Neural cell (in vitro differentiated cells): ENCODE data around the gene HDAC10. TPM values are rescaled to one million over a fixed set of nuclear protein-coding genes. Genes with fewer than 3 reads are reported as not detected.

Source experiments
- H2AFZ ChIP-seq: fragments of 200-600, 300-800 bp; sonication (generic), shearing (Covaris generic); 2 replicates; pipeline ENCODE4 v1.6.0; 2014; ENCODE audit warnings: low read depth, mild to moderate bottlenecking, antibody characterized with exemption, low read length, moderate library complexity
- H3F3A ChIP-seq: fragments of 200-600 bp; shearing (Covaris generic); 2 replicates; pipeline ENCODE4 v1.6.1; 2016; ENCODE audit warnings: mild to moderate bottlenecking, moderate library complexity, mixed read lengths, antibody characterized with exemption, low read length; ENCODE audit not compliant: insufficient read depth, poor library complexity, severe bottlenecking
- H3K27ac ChIP-seq: fragments of 200-600, 300-800 bp; sonication (generic), shearing (Covaris generic); 2 replicates; pipeline ENCODE4 v1.5.1; 2014; ENCODE audit warnings: mild to moderate bottlenecking, low read length, moderate library complexity
- H3K27me3 ChIP-seq: fragments of 300-800, 200-600 bp; sonication (generic), shearing (Covaris generic); 2 replicates; pipeline ENCODE4 v1.6.0; 2014; ENCODE audit warnings: mild to moderate bottlenecking, low read depth, low read length, moderate library complexity; ENCODE audit not compliant: insufficient read depth
- H3K36me3 ChIP-seq: fragments of 300-800, 200-600 bp; sonication (generic), shearing (Covaris generic); 2 replicates; pipeline ENCODE4 v1.5.1; 2014; ENCODE audit warnings: mild to moderate bottlenecking, antibody characterized with exemption, low read length, moderate library complexity; ENCODE audit not compliant: insufficient read depth
- H3K4me2 ChIP-seq: fragments of 300-800, 200-600 bp; sonication (generic), shearing (Covaris generic); 2 replicates; pipeline ENCODE4 v1.6.0; 2014; ENCODE audit warnings: mild to moderate bottlenecking, low read length
- H3K4me3 ChIP-seq: fragments of 300-800, 200-600 bp; sonication (generic), shearing (Covaris generic); 2 replicates; pipeline ENCODE4 v1.5.1; 2014; ENCODE audit warnings: mild to moderate bottlenecking, low read length, moderate library complexity
- H3K79me2 ChIP-seq: fragments of 200-600 bp; shearing (Covaris generic); replicated peaks from 2 replicates; pipeline ENCODE4 v1.6.0; 2014; ENCODE audit warnings: mild to moderate bottlenecking, low read length, moderate library complexity; ENCODE audit not compliant: insufficient read depth
- H3K9ac ChIP-seq: fragments of 300-800, 200-600 bp; sonication (generic), shearing (Covaris generic); 2 replicates; pipeline ENCODE4 v1.6.1; 2016; ENCODE audit warnings: mild to moderate bottlenecking, low read length, mixed read lengths
- H3K9me2 ChIP-seq: fragments of 200-600 bp; shearing (Covaris generic); 2 replicates; pipeline ENCODE4 v1.6.1; 2016; ENCODE audit warnings: mild to moderate bottlenecking, low read length, mixed read lengths; ENCODE audit not compliant: insufficient read depth
- H3K9me3 ChIP-seq: fragments of 200-600, 300-800 bp; sonication (generic), shearing (Covaris generic); 2 replicates; pipeline ENCODE4 v1.6.1; 2016; ENCODE audit warnings: mild to moderate bottlenecking, mixed run types, low read length, moderate library complexity, mixed read lengths
- H4K20me1 ChIP-seq: fragments of 200-600 bp; shearing (Covaris generic); 2 replicates; pipeline ENCODE4 v1.6.1; 2016; ENCODE audit warnings: mild to moderate bottlenecking, mixed run types; ENCODE audit not compliant: insufficient read depth
- CTCF ChIP-seq: fragments of 450-650 bp; IDR thresholded peaks from 2 replicates; pipeline ENCODE4 v1.5.1; 2014; ENCODE audit warnings: antibody characterized with exemption, mild to moderate bottlenecking, moderate library complexity; ENCODE audit not compliant: poor library complexity, severe bottlenecking
- EP300 ChIP-seq: fragments of 450-650 bp; conservative IDR thresholded peaks from 2 replicates; pipeline ENCODE4 v1.6.1; 2014; ENCODE audit warnings: antibody characterized with exemption, mild to moderate bottlenecking, moderate library complexity; ENCODE audit not compliant: poor library complexity, severe bottlenecking
- EZH2 ChIP-seq: fragments of 200-600, 300-800 bp; shearing (Covaris generic), sonication (generic); IDR thresholded peaks from 2 replicates; pipeline ENCODE4 v1.6.1; 2014; ENCODE audit warnings: antibody characterized with exemption, low read length, borderline replicate concordance, mild to moderate bottlenecking; ENCODE audit not compliant: insufficient read depth, poor library complexity, severe bottlenecking
- MXI1 ChIP-seq: fragments of 450-650 bp; conservative IDR thresholded peaks from 2 replicates; pipeline ENCODE4 v1.6.1; 2014; ENCODE audit warnings: antibody characterized with exemption, mild to moderate bottlenecking; ENCODE audit not compliant: poor library complexity, severe bottlenecking
- POLR2AphosphoS5 ChIP-seq: IDR thresholded peaks from 2 replicates; pipeline ENCODE4 v1.6.1; 2012
- RAD21 ChIP-seq: fragments of 450-650 bp; conservative IDR thresholded peaks from 2 replicates; pipeline ENCODE4 v1.6.1; 2014; ENCODE audit warnings: antibody characterized with exemption, mild to moderate bottlenecking, moderate library complexity
- REST ChIP-seq: IDR thresholded peaks from 2 replicates; pipeline ENCODE4 v1.6.1; 2012; ENCODE audit warnings: borderline replicate concordance
- SMC3 ChIP-seq: fragments of 450-650 bp; conservative IDR thresholded peaks from 2 replicates; pipeline ENCODE4 v1.6.1; 2014; ENCODE audit warnings: antibody characterized with exemption, mild to moderate bottlenecking, moderate library complexity; ENCODE audit not compliant: poor library complexity
- TAF1 ChIP-seq: IDR thresholded peaks from 2 replicates; pipeline ENCODE4 v1.6.1; 2012; ENCODE audit warnings: low read depth
- polyA plus RNA-seq: library from polyadenylated mRNA; depleted of rRNA; stranded (reverse); fragments of >200 nt; gene quantifications from 2 replicates; pipeline ENCODE4 v1.2.3, GENCODE V29; 2014

HDAC10 gene
- polyA plus RNA-seq, 1 donor from 2014 or later = 39.1 TPM

GRCh38 chr22:50238755-50239154, 12.3 kb downstream of the HDAC10 start:
- no peak overlapping the region for H3K4me2 ChIP-seq
- no peak overlapping the region for H3K9ac ChIP-seq
- no peaks in the 10 kb centered on the region for H3K36me3 ChIP-seq
- no peaks in the 10 kb centered on the region for H4K20me1 ChIP-seq
- no peaks in the 10 kb centered on the region for H3F3A ChIP-seq
- TF ChIP-seq REST = no peak
- no peak for TF ChIP-seq RAD21
- TF ChIP-seq SMC3 = no peak
- H3K27ac ChIP-seq = no peak overlapping the region
- no peaks in the 10 kb centered on the region for H3K9me3 ChIP-seq
- H3K27me3 ChIP-seq = no peaks in the 10 kb centered on the region
- no peak overlapping the region for H3K4me3 ChIP-seq
- no peak overlapping the region for H2AFZ ChIP-seq
- H3K9me2 ChIP-seq = no peaks in the 10 kb centered on the region
- peaks cover 35% of the 10 kb centered on the region for H3K79me2 ChIP-seq

GRCh38 chr22:50236731-50237409, 14.2 kb downstream of the HDAC10 start:
- no peaks in the 10 kb centered on the region for H3K27me3 ChIP-seq
- H3K9me2 ChIP-seq = no peaks in the 10 kb centered on the region
- H3K4me2 ChIP-seq = no peak overlapping the region
- no peak overlapping the region for H3K4me3 ChIP-seq
- TF ChIP-seq CTCF (peak; percentile 41), SMC3 (peak; percentile 35), POLR2AphosphoS5 (no peak)
- H3K9ac ChIP-seq = no peak overlapping the region
- H3K36me3 ChIP-seq = no peaks in the 10 kb centered on the region
- peaks cover 18% of the 10 kb centered on the region for H3K79me2 ChIP-seq
- H2AFZ ChIP-seq = no peak overlapping the region
- H3K27ac ChIP-seq = no peak overlapping the region
- H3K9me3 ChIP-seq = no peaks in the 10 kb centered on the region
- no peaks in the 10 kb centered on the region for H4K20me1 ChIP-seq
- no peaks in the 10 kb centered on the region for H3F3A ChIP-seq

GRCh38 chr22:50233223-50233622, 17.8 kb downstream of the HDAC10 start:
- no peak for TF ChIP-seq SMC3
- no peak for TF ChIP-seq REST
- no peak for TF ChIP-seq RAD21
- TF ChIP-seq EP300 = no peak
- no peak for TF ChIP-seq EZH2
- no peak for TF ChIP-seq MXI1
- no peak for TF ChIP-seq TAF1
- no peak for TF ChIP-seq CTCF
- TF ChIP-seq POLR2AphosphoS5 = no peak
- H3K36me3 ChIP-seq = no peaks in the 10 kb centered on the region

More at GRCh38 chr22:50233223-50233622, 17.8 kb downstream of the HDAC10 start:
- H2AFZ ChIP-seq = no peak overlapping the region
- no peaks in the 10 kb centered on the region for H3K9me3 ChIP-seq
- H3K79me2 ChIP-seq = peaks cover 6% of the 10 kb centered on the region
- H4K20me1 ChIP-seq = no peaks in the 10 kb centered on the region
- no peaks in the 10 kb centered on the region for H3F3A ChIP-seq
- H3K9me2 ChIP-seq = no peaks in the 10 kb centered on the region
- no peak overlapping the region for H3K4me2 ChIP-seq
- H3K27me3 ChIP-seq = no peaks in the 10 kb centered on the region
- no peak overlapping the region for H3K4me3 ChIP-seq
- no peak overlapping the region for H3K9ac ChIP-seq
- no peak overlapping the region for H3K27ac ChIP-seq
